Astrocyte (in vitro differentiated cells and primary cell): ENCODE data around the gene MIS18A. TPM values are rescaled to one million over a fixed set of nuclear protein-coding genes. Genes with fewer than 3 reads are reported as not detected.

Source experiments
- DNase-seq: peaks from one replicate; pipeline ENCODE4 v3.0.0-alpha.2; 2010; ENCODE audit warnings: low read depth
- FAIRE-seq: peaks from 2 replicates; lab custom pipeline; 2011; peaks lifted over from hg19 to GRCh38; lab: Jason Lieb, UNC
- H2AFZ ChIP-seq: 2 replicates; pipeline ENCODE4 v1.6.0; 2012; ENCODE audit warnings: low read depth, low read length, inconsistent platforms
- H3K27ac ChIP-seq: 2 replicates; pipeline ENCODE4 v1.5.1; 2011; ENCODE audit warnings: low read depth, low read length, inconsistent platforms
- H3K27me3 ChIP-seq: 2 replicates; pipeline ENCODE4 v1.6.0; 2011; ENCODE audit warnings: low read length, inconsistent platforms; ENCODE audit not compliant: insufficient read depth
- H3K36me3 ChIP-seq: 2 replicates; pipeline ENCODE4 v1.5.1; 2011; ENCODE audit warnings: low read length, inconsistent platforms; ENCODE audit not compliant: insufficient read depth
- H3K4me1 ChIP-seq: 2 replicates; pipeline ENCODE4 v1.5.1; 2011; ENCODE audit warnings: low read length, inconsistent platforms; ENCODE audit not compliant: insufficient read depth
- H3K4me2 ChIP-seq: 2 replicates; pipeline ENCODE4 v1.6.0; 2012; ENCODE audit warnings: low read length, inconsistent platforms
- H3K4me3 ChIP-seq: 2 replicates; pipeline ENCODE4 v1.5.1; 2011; ENCODE audit warnings: low read depth, mild to moderate bottlenecking, low read length, inconsistent platforms; ENCODE audit not compliant: insufficient read depth
- H3K79me2 ChIP-seq: 2 replicates; pipeline ENCODE4 v1.6.0; 2012; ENCODE audit warnings: mild to moderate bottlenecking, low read length, inconsistent platforms; ENCODE audit not compliant: insufficient read depth
- H3K9ac ChIP-seq: 2 replicates; pipeline ENCODE4 v1.6.0; 2012; ENCODE audit warnings: mild to moderate bottlenecking, low read length, inconsistent platforms
- H3K9me3 ChIP-seq: 2 replicates; pipeline ENCODE4 v1.5.1; 2012; ENCODE audit warnings: low read depth, mild to moderate bottlenecking, low read length, inconsistent platforms; ENCODE audit not compliant: insufficient read depth
- H4K20me1 ChIP-seq: 2 replicates; pipeline ENCODE4 v1.6.0; 2012; ENCODE audit warnings: low read length, inconsistent platforms; ENCODE audit not compliant: insufficient read depth
- H3K27ac Mint-ChIP-seq: one replicate; pipeline ENCODE4 v1.8.0; 2021; ENCODE audit warnings: mild to moderate bottlenecking, mixed read lengths; ENCODE audit not compliant: unreplicated experiment
- H3K27me3 Mint-ChIP-seq: one replicate; pipeline ENCODE4 v1.8.0; 2021; ENCODE audit warnings: low read depth, mixed read lengths; ENCODE audit not compliant: unreplicated experiment
- H3K36me3 Mint-ChIP-seq: one replicate; pipeline ENCODE4 v1.8.0; 2021; ENCODE audit warnings: low read depth, mixed read lengths; ENCODE audit not compliant: unreplicated experiment
- H3K4me1 Mint-ChIP-seq: one replicate; pipeline ENCODE4 v1.8.0; 2021; ENCODE audit warnings: low read depth, mixed read lengths; ENCODE audit not compliant: unreplicated experiment
- H3K4me3 Mint-ChIP-seq: one replicate; pipeline ENCODE4 v1.8.0; 2021; ENCODE audit warnings: mild to moderate bottlenecking, moderate library complexity, mixed read lengths; ENCODE audit not compliant: unreplicated experiment
- H3K9me3 Mint-ChIP-seq: one replicate; pipeline ENCODE4 v1.8.0; 2021; ENCODE audit warnings: mild to moderate bottlenecking, mixed read lengths; ENCODE audit not compliant: unreplicated experiment
- EZH2 ChIP-seq: IDR thresholded peaks from 2 replicates; pipeline ENCODE4 v1.6.1; 2012; ENCODE audit warnings: mild to moderate bottlenecking, low read length, inconsistent platforms; ENCODE audit not compliant: insufficient read depth
- total RNA-seq: library from RNA; stranded (reverse); gene quantifications from 2 replicates; pipeline ENCODE4 v1.2.1, GENCODE V29; 2021
- TF ChIP-seq, protein P1 (sequence below): IDR thresholded peaks from 2 replicates; pipeline ENCODE4 v1.5.1; 2011; ENCODE audit warnings: low read depth, mild to moderate bottlenecking, inconsistent platforms, low read length, moderate library complexity; ENCODE audit not compliant: insufficient read depth

Gene MIS18A
- total RNA-seq, 1 donor from 2014 or later = 8.0 TPM

DNA sequence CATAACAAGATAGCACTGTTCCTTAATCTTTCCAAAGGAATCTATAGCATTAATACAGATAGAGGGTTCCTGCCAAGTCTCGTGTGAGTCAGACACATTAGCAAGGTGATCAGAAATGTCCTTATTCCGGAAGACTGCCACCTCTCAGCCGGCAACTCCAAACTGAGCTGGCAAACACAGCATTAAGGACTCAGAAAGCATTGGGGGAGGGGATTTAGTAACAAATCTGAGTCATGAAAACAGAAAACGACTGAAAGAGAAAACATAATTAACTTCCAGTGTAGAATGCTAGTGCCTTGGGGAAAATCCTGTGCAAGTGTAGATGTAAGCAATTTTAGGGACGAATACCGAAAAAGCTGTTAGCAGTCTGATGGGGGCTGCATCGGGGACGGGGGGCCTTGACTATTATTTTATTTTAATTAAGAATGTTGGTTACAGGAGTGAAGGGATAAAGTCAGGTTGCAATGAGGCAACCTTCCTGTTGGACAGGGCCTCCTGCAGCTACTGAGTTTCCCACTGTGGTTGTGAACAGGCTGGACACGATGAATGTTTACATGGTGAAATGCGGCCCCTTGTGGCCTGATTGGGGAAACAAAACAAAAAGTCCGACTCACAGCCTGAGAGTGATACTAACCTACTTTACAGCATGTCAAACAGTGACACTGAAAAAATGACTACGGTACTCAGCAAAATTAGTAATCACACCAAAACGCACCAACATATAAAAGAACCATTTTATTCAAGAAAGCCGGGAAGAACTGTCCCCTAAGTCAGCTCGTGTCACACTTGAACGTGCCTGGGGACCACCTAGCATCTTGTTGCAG, 20.7 kb downstream of the MIS18A start:
- Mint-ChIP-seq H3K36me3 (no peaks in the 10 kb centered on the region), H3K27me3 (peaks cover 1% of the 10 kb centered on the region), H3K4me1 (peaks cover 5% of the 10 kb centered on the region), H3K27ac (no peak overlapping the region), H3K9me3 (no peaks in the 10 kb centered on the region), H3K4me3 (no peak overlapping the region)
- H3K4me2 ChIP-seq = peak overlapping the region; percentile 35
- FAIRE-seq (no peak), DNase-seq (peak; percentile 61)
- H3K9me3 ChIP-seq = no peaks in the 10 kb centered on the region
- H3K4me3 ChIP-seq = no peak overlapping the region
- H3K27ac ChIP-seq = no peak overlapping the region
- no peak for TF ChIP-seq EZH2
- TF ChIP-seq, protein P1, sequence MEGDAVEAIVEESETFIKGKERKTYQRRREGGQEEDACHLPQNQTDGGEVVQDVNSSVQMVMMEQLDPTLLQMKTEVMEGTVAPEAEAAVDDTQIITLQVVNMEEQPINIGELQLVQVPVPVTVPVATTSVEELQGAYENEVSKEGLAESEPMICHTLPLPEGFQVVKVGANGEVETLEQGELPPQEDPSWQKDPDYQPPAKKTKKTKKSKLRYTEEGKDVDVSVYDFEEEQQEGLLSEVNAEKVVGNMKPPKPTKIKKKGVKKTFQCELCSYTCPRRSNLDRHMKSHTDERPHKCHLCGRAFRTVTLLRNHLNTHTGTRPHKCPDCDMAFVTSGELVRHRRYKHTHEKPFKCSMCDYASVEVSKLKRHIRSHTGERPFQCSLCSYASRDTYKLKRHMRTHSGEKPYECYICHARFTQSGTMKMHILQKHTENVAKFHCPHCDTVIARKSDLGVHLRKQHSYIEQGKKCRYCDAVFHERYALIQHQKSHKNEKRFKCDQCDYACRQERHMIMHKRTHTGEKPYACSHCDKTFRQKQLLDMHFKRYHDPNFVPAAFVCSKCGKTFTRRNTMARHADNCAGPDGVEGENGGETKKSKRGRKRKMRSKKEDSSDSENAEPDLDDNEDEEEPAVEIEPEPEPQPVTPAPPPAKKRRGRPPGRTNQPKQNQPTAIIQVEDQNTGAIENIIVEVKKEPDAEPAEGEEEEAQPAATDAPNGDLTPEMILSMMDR = peak; percentile 88
- no peaks in the 10 kb centered on the region for H3K79me2 ChIP-seq
- no peaks in the 10 kb centered on the region for H4K20me1 ChIP-seq
- no peak overlapping the region for H2AFZ ChIP-seq
- H3K9ac ChIP-seq = no peak overlapping the region
- no peaks in the 10 kb centered on the region for H3K36me3 ChIP-seq
- peaks cover 3% of the 10 kb centered on the region for H3K27me3 ChIP-seq
- H3K4me1 ChIP-seq = peaks cover 25% of the 10 kb centered on the region

DNA sequence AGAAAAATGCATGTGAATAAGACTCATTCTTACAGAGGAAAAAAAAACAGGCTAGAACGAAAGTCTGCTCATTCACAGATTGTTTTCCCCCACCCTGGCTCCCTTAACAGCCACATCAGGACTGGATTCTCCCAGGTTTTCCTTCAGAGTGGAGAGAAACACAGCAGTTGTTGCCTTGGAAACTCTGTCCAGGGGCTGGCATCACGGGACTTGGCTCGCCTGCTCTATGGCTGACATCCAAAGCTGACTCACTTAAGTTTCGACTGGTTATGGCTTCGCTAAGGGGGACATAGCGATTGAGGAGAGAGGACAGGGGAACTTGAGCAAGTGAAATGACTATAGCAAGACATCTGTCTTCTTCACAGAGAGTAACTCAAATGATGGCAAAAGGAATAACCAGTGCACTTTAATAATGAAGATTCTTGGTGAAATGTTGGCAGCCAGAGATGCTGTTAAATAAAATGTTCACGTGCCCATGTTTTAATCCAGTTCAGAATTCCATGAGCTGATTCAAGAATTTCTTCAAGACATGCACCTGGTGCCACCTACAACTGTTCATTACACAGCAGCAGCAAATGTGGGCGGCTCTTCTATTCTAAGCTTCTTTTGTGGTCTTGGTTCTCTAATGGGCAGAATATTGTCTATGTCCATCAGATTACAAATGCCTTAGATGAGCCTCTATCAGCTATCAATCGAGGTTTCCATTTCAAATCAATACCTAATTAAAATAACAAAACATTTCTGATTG, 21.8 kb downstream of the MIS18A start:
- Mint-ChIP-seq H3K4me1 (peaks cover 5% of the 10 kb centered on the region), H3K36me3 (no peaks in the 10 kb centered on the region), H3K4me3 (no peak overlapping the region), H3K9me3 (no peaks in the 10 kb centered on the region), H3K27ac (no peak overlapping the region), H3K27me3 (peaks cover 7% of the 10 kb centered on the region)
- no peaks in the 10 kb centered on the region for H4K20me1 ChIP-seq
- no peaks in the 10 kb centered on the region for H3K36me3 ChIP-seq
- peak; percentile 85 for DNase-seq
- no peak for FAIRE-seq
- H3K9me3 ChIP-seq = no peaks in the 10 kb centered on the region
- peaks cover 3% of the 10 kb centered on the region for H3K27me3 ChIP-seq
- no peak overlapping the region for H2AFZ ChIP-seq
- no peaks in the 10 kb centered on the region for H3K79me2 ChIP-seq
- no peak overlapping the region for H3K27ac ChIP-seq
- peak overlapping the region; percentile 55 for H3K9ac ChIP-seq
- peaks cover 27% of the 10 kb centered on the region for H3K4me1 ChIP-seq
- TF ChIP-seq EZH2 = no peak
- TF ChIP-seq, protein P1 = no peak
- peak overlapping the region; percentile 74 for H3K4me2 ChIP-seq
- no peak overlapping the region for H3K4me3 ChIP-seq
